NCI-H2029 (cell line): ENCODE data around the gene RANBP3.
"Not testable (repeated sequence)": the region's sequence is repeated elsewhere in the genome, so short reads cannot be mapped to it uniquely, and the experiment has no call there.

Experiments
- DNase-seq: peaks from one replicate; lab custom pipeline; 2025; lab: John Stamatoyannopoulos, UW

RANBP3 gene

GRCh38 chr19:5966215-5966614 lies 11.7 kb downstream of the RANBP3 start:
- DNase-seq = no peak

- no peak for DNase-seq
These were observed 12.9 kb downstream of the RANBP3 start for GRCh38 chr19:5964816-5965565.

GRCh38 chr19:5963855-5964254 lies 14.1 kb downstream of the RANBP3 start:
- DNase-seq = no peak

- not testable (repeated sequence) for DNase-seq
These were observed 14.7 kb downstream of the RANBP3 start for GRCh38 chr19:5963259-5963658.

GRCh38 chr19:5961969-5962945 lies 15.7 kb downstream of the RANBP3 start:
- DNase-seq = peak; percentile 99

GRCh38 chr19:5961641-5961968 lies 16.3 kb downstream of the RANBP3 start:
- not testable (repeated sequence) for DNase-seq

GRCh38 chr19:5960005-5961001 lies 17.6 kb downstream of the RANBP3 start:
- peak; percentile 78 for DNase-seq

GRCh38 chr19:5959260-5960004 lies 18.5 kb downstream of the RANBP3 start:
- no peak for DNase-seq

- DNase-seq = no peak
These were observed 19.2 kb downstream of the RANBP3 start for GRCh38 chr19:5958851-5959122.

- no peak for DNase-seq
These were observed 19.7 kb downstream of the RANBP3 start for GRCh38 chr19:5958074-5958850.

GRCh38 chr19:5957170-5957569 lies 20.8 kb downstream of the RANBP3 start:
- DNase-seq = peak; percentile 40

- no peak for DNase-seq
These were observed 21.2 kb downstream of the RANBP3 start for GRCh38 chr19:5956728-5957127.

GRCh38 chr19:5956323-5956722 lies 21.6 kb downstream of the RANBP3 start:
- no peak for DNase-seq

- DNase-seq = no peak
These were observed 22.4 kb downstream of the RANBP3 start for GRCh38 chr19:5955636-5955935.

- peak; percentile 65 for DNase-seq
These were observed 23.6 kb downstream of the RANBP3 start for GRCh38 chr19:5954293-5954692.

GRCh38 chr19:5953680-5954213 lies 24.2 kb downstream of the RANBP3 start:
- peak; percentile 20 for DNase-seq

- DNase-seq = no peak
These were observed 24.8 kb downstream of the RANBP3 start for GRCh38 chr19:5953030-5953589.

GRCh38 chr19:5952193-5953029 lies 25.5 kb downstream of the RANBP3 start:
- DNase-seq = peak; percentile 10

- peak; percentile 16 for DNase-seq
These were observed 26.5 kb downstream of the RANBP3 start for GRCh38 chr19:5951338-5951861.
